Upper lobe of right lung (tissue), 1 donor: ENCODE data around the gene TNRC6B. TPM values are rescaled to one million over a fixed set of nuclear protein-coding genes. Genes with fewer than 3 reads are reported as not detected.

Experiments
- ATAC-seq: fragments of 200-7000 bp; cut with Tn5 transposase; one replicate; pipeline ENCODE4 v1.9.1; 2020; ENCODE audit warnings: mild to moderate bottlenecking, moderate library complexity
- DNase-seq: peaks from one replicate; pipeline ENCODE4 v3.0.0-alpha.2; 2020
- H3K27ac ChIP-seq: fragments of 200-600 bp; one replicate; pipeline ENCODE4 v1.8.0; 2022
- H3K27me3 ChIP-seq: fragments of 200-600 bp; one replicate; pipeline ENCODE4 v1.8.0; 2022; ENCODE audit warnings: mild to moderate bottlenecking
- H3K36me3 ChIP-seq: fragments of 200-600 bp; one replicate; pipeline ENCODE4 v1.8.0; 2022
- H3K4me1 ChIP-seq: fragments of 200-600 bp; one replicate; pipeline ENCODE4 v1.8.0; 2022
- H3K4me3 ChIP-seq: fragments of 200-600 bp; one replicate; pipeline ENCODE4 v1.8.0; 2022; ENCODE audit warnings: mild to moderate bottlenecking
- H3K9me3 ChIP-seq: fragments of 200-600 bp; one replicate; pipeline ENCODE4 v1.8.0; 2022
- intact Hi-C: fragments of 100-400 bp; cut with DNase I; formaldehyde crosslinking; loops from one replicate; pipeline ENCODE4 v1.11.0; 2022
- total RNA-seq: library from RNA; stranded (reverse); fragmentation: NEBNext Ultra II Directional; extraction: Animal tissue kit (Norgen Biotek cat#: 25700); gene quantifications from one replicate; pipeline ENCODE4 v1.2.1, GENCODE V29; 2021
- TF ChIP-seq, protein P1 (sequence below): fragments of 200-600 bp; IDR thresholded peaks from one replicate; pipeline ENCODE4 v1.8.0; 2022; ENCODE audit warnings: antibody characterized with exemption
- donor health status: DM: no; HTN: yes; CAD: no; lungs with severe emphysema.

Gene TNRC6B
- total RNA-seq, 1 donor from 2014 or later, result 46.4 TPM

DNA sequence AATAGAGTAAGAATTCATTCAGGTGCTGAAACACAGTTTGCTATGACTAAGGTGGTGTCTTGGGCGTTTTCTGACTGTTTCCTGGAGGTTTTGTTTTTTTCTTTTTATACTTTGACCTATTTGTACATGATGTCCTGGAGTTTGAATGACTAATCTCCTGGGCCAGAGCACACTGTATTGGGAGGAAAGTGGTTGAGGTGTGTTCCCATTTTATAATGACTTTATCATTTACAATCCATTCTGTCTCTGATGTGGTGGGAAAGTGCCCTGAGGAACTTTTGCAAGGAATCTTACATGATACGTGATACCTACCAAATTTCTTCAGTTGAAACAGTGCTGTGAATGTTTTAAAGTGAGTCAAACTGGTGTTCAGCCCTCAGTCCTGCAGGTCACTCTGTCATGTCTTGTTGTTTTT lies 80.8 kb downstream of the TNRC6B start:
- Histone ChIP-seq H3K4me3 (no peak overlapping the region), H3K27me3 (no peaks in the 10 kb centered on the region), H3K4me1 (peaks cover 8% of the 10 kb centered on the region), H3K9me3 (no peaks in the 10 kb centered on the region), H3K27ac (no peak overlapping the region), H3K36me3 (peaks cover 14% of the 10 kb centered on the region)
- TF ChIP-seq, protein P1, sequence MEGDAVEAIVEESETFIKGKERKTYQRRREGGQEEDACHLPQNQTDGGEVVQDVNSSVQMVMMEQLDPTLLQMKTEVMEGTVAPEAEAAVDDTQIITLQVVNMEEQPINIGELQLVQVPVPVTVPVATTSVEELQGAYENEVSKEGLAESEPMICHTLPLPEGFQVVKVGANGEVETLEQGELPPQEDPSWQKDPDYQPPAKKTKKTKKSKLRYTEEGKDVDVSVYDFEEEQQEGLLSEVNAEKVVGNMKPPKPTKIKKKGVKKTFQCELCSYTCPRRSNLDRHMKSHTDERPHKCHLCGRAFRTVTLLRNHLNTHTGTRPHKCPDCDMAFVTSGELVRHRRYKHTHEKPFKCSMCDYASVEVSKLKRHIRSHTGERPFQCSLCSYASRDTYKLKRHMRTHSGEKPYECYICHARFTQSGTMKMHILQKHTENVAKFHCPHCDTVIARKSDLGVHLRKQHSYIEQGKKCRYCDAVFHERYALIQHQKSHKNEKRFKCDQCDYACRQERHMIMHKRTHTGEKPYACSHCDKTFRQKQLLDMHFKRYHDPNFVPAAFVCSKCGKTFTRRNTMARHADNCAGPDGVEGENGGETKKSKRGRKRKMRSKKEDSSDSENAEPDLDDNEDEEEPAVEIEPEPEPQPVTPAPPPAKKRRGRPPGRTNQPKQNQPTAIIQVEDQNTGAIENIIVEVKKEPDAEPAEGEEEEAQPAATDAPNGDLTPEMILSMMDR, result no peak
- no peak for DNase-seq
- ATAC-seq, result peak; percentile 22
- intact Hi-C loops, result no loop called here

DNA sequence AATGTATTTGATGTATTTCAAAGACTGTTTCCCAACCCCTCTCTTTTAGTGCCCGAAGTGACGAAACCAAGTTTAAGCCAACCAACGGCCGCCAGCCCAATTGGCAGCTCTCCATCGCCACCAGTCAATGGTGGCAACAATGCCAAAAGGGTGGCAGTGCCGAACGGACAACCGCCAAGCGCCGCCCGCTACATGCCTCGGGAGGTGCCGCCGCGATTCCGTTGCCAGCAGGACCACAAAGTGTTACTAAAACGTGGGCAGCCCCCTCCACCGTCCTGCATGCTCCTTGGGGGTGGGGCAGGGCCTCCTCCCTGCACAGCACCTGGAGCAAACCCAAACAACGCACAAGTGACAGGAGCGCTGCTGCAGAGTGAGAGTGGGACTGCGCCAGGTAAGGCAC lies 84.1 kb downstream of the TNRC6B start:
- no peak overlapping the region for H3K27ac ChIP-seq
- intact Hi-C loops, result no loop called here
- H3K4me1 ChIP-seq, result peaks cover 8% of the 10 kb centered on the region
- no peaks in the 10 kb centered on the region for H3K27me3 ChIP-seq
- TF ChIP-seq, protein P1, result no peak
- no peaks in the 10 kb centered on the region for H3K9me3 ChIP-seq
- H3K36me3 ChIP-seq, result peaks cover 28% of the 10 kb centered on the region
- ATAC-seq, result no peak
- H3K4me3 ChIP-seq, result no peak overlapping the region
- peak; percentile 54 for DNase-seq

DNA sequence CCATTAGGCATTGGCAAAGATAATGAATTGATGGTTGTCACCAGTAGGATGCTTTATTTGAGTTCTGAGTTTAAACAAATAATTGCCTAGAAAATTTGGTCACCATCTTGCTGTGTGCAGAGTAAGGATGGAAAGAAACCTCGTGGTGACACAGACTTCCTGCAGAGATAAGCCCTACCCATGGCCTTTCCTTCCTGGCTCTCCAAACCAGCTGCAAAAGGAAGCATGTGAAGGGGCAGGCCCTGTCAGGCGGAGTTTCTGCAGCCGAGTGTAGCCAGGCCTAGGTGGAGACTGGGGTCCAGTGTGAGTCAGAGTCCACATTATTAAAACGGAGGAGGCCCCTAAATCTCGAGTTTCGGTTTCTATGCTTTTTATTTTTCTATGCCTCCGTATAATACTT lies 85.5 kb downstream of the TNRC6B start:
- TF ChIP-seq, protein P1, result no peak
- ATAC-seq (peak; percentile 62), DNase-seq (no peak)
- H3K27me3 ChIP-seq, result no peaks in the 10 kb centered on the region
- intact Hi-C loops, result no loop called here
- no peaks in the 10 kb centered on the region for H3K9me3 ChIP-seq
- no peak overlapping the region for H3K27ac ChIP-seq
- peaks cover 8% of the 10 kb centered on the region for H3K4me1 ChIP-seq
- no peak overlapping the region for H3K4me3 ChIP-seq
- peaks cover 37% of the 10 kb centered on the region for H3K36me3 ChIP-seq

DNA sequence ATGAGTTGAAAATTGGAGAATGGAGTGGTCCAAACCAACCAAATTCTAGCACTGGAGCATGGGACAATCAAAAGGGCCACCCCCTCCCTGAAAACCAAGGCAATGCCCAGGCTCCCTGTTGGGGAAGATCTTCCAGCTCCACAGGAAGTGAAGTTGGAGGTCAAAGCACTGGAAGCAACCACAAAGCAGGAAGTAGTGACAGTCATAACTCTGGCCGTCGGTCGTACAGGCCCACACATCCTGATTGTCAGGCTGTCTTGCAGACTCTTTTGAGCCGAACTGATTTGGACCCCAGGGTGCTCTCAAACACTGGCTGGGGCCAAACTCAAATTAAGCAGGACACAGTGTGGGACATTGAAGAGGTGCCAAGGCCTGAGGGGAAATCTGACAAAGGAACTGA lies 88.1 kb downstream of the TNRC6B start:
- Histone ChIP-seq H3K27ac (no peak overlapping the region), H3K36me3 (peaks cover 49% of the 10 kb centered on the region)
- peak; percentile 83 for ATAC-seq

DNA sequence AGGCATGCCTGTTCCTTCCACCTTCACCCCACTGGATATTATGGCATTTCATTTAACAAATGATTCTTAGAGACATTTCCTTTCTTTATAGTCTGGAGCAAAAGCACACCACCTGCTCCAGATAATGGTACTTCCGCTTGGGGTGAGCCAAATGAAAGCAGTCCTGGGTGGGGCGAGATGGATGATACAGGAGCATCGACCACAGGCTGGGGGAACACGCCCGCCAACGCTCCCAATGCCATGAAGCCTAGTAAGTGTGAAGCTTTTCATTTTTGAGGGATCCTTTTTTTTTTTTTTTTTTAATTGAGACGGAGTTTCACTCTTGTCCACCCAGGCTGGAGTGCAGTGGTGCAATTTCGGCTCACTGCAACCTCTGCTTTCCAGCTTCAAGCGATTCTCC lies 92.3 kb downstream of the TNRC6B start:
- Histone ChIP-seq H3K36me3 (peaks cover 57% of the 10 kb centered on the region), H3K9me3 (no peaks in the 10 kb centered on the region), H3K27me3 (no peaks in the 10 kb centered on the region), H3K4me3 (no peak overlapping the region), H3K27ac (no peak overlapping the region), H3K4me1 (peaks cover 3% of the 10 kb centered on the region)
- DNase-seq (no peak), ATAC-seq (no peak)
- TF ChIP-seq, protein P1, result no peak
- intact Hi-C loops, result no loop called here

More for the DNA sequence above, 88.1 kb downstream of the TNRC6B start:
- TF ChIP-seq, protein P1, result no peak
- Histone ChIP-seq H3K27me3 (no peaks in the 10 kb centered on the region), H3K4me3 (no peak overlapping the region), H3K9me3 (no peaks in the 10 kb centered on the region), H3K4me1 (no peaks in the 10 kb centered on the region)
- no peak for DNase-seq
- intact Hi-C loops, result no loop called here

DNA sequence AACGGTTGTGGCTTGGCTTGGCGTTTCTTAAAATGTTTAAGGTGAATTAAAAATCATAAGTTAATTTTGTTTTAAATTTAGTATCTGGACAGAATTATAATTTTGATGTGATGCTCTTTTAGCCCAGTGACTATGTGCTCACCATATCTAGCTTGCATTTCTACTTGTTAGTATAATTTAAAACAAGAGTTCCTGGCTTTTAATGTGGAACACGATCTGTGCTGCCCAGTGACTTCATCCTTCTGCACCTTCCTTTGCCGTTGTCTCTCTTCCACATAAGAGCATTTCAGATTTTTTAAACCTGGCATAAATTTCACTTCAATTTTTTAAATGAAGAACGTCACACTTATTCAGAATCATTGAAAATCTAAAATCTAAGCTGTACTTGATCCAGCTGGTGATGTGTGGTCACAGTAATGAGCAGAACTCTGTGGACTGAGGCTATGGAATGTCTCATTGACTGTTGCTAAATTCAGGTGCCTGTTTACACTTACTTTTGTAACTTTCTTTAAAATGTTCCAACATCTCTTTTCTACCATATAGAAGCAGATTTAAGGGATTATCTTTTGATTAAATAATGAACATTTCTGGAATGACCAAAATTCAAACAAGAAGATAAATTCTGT lies 93.1 kb downstream of the TNRC6B start:
- no peak overlapping the region for H3K27ac ChIP-seq
- H3K4me3 ChIP-seq, result no peak overlapping the region
- H3K27me3 ChIP-seq, result no peaks in the 10 kb centered on the region
- H3K9me3 ChIP-seq, result no peaks in the 10 kb centered on the region
- H3K4me1 ChIP-seq, result peaks cover 4% of the 10 kb centered on the region
- TF ChIP-seq, protein P1, result no peak
- no peak for DNase-seq
- H3K36me3 ChIP-seq, result peaks cover 56% of the 10 kb centered on the region
- ATAC-seq, result no peak
- intact Hi-C loops, result no loop called here
